D721Med (cell line): Measurements from ENCODE around the gene EEF1G.

Experiments used
- DNase-seq: peaks from one replicate; pipeline ENCODE4 v3.0.0; 2011; ENCODE audit warnings: low spot score; ENCODE audit not compliant: insufficient read length
- FAIRE-seq: peaks from 2 replicates; lab custom pipeline; 2011; peaks lifted over from hg19 to GRCh38; lab: Jason Lieb, UNC
- CTCF ChIP-seq: IDR thresholded peaks from 2 replicates; pipeline ENCODE4 v1.5.1; 2012; ENCODE audit warnings: mild to moderate bottlenecking, control low read depth; ENCODE audit not compliant: insufficient read depth; ENCODE audit errors: missing control alignments

Gene EEF1G

GRCh38 chr11:62580959-62581715 is 7.4 kb upstream of the EEF1G start:
- TF ChIP-seq CTCF, result no peak
- DNase-seq (no peak), FAIRE-seq (no peak)

DNA sequence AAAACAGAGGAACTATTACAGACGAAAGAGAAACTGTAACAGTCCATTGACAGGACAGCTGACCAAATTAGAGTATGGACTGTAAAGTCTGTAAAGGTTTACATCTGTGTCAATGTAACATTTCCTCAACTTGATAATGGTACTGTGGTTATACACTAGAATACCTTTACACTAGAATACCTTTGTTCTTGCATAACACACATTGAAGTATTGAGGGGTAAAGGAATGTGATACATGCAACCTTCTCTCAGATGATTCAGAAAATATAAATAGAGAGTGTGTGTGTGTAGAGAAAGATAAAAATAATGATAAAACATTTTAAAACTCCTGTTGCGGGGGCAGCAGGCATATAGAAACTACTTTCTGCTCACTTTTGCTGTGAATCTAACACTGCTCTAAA is 5.6 kb upstream of the EEF1G start:
- no peak for DNase-seq
- no peak for FAIRE-seq
- TF ChIP-seq CTCF, result no peak

DNA sequence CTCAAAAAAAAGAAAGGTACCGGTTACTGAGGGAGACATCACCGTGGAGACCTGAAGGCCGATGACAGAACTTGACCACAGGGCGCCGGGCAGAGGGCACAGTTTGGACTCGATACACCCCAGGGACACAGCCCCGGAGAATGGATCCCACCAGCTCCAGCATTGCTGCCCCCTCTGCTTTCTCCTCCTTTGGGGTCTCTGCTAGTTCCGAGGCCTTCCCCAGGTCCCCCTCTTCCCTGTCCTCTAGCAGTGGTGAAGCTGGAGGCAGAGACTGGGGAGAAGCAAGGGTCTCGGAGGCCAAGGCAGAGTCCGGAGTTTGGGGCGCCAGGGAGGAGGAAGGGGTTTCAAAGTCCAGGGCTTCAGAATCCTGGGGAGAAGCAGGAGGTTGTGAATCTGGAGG is 4.8 kb upstream of the EEF1G start:
- FAIRE-seq, result no peak
- TF ChIP-seq CTCF, result no peak
- no peak for DNase-seq

DNA sequence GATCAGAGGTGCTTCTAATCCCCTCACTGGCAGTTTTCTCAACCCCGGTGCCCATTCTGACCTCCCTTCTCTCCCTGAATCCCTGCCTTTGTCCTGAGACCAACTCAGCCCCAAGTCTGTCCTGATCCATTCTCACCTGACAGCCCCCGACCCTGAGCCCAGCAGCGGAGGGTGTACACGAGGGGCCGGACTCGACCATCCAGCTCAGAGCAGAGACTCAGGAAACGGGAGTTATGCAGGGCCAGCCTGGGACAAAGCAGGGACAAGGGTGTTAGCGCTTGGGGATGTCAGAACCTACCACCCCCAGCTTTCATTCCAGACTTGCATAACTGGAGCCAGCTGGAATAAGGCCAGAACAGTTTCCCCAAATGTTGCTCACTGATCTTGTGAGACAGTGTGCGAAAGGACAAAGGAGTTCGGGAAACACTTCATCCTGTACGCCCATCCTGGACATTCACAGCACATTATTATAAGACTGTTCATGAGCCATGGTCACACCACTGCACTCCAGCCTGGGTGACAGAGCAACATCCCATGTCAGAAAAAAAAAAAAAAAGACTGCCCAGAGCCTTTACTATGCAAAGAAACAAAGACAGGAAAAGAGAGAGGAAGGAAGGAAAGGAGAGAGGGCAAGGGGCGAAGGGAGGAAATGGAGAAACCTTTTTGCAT is 3.5 kb upstream of the EEF1G start:
- no peak for FAIRE-seq
- no peak for TF ChIP-seq CTCF

DNA sequence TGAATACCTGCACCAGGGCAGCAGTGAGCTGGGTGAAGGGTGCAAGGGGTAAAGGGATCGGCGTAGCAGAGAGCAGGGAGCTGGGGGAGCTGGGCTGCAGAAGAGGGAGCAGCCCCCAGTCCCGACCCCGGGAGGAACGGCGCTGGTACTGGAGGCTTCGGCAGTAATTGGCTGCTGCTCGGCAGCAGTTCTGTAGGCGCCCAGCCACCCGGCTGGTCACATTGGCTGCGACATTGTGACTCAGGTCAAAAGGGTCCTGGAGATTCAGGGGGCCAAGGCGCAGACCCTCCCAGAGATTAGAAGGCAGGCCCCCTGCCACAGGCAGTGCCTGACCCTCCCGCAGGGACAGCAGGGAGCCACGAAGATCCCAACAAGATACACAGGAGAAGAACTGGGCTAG is 2.1 kb upstream of the EEF1G start:
- no peak for DNase-seq
- no peak for FAIRE-seq
- no peak for TF ChIP-seq CTCF

More for the DNA sequence above, 3.5 kb upstream of the EEF1G start:
- no peak for DNase-seq

DNA sequence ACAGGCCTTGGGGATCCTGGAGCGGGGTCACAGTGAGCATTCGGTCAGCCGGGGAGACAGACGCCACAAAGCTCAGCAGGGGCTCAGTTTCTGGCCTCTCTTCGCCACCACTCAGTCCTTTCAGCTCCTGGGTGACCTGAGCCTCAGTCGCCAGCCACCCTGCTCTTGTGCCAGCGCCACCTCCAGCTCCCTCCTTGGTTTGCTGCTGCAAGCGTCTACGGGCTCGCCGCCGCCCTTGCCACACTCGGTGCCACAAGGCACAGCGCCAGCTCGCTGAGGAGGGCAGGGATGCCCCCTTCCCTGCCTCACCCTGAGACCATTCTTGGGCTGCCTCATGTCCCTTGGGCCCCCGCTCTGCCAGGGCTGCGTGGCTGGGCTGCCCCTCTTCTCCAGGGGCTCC is 1.5 kb upstream of the EEF1G start:
- TF ChIP-seq CTCF, result no peak

More for the DNA sequence above, 1.5 kb upstream of the EEF1G start:
- FAIRE-seq (no peak), DNase-seq (no peak)
